ENCODE results near the gene NDNF.

The NDNF gene

DNA sequence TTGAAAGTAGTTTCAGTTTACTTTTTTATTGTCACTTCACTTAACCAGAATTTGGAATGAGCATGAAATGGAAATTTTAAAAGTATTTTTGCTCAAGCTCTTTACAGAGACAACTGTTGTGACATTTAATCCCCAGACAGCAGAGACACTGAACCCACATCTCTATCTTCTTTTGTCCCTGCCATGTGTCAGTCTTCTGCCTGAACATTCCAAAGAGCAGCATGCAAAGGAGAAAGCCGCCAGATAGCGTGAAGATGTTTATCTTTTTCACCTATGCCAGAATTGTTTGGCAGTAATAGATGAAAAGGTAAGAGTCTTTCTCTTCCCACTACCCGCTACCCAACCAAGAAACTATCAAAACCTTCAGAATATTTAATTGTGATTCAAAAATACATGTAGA is 46.8 kb downstream of the NDNF start:
- TF ChIP-seq CTCF (IDR thresholded peaks at IDR 0.05; ENCODE audit: low read depth, low read length, missing control alignments): no peak

GRCh38 chr4:121018543-121018942 is 53.8 kb downstream of the NDNF start:
- TF ChIP-seq CTCF (IDR thresholded peaks at IDR 0.05; ENCODE audit: low read depth, low read length, missing control alignments): no peak
- H3K4me3 ChIP-seq (ENCODE audit: low read depth, low read length): no peak overlapping the region
- DNase-seq (ENCODE audit: low read depth): no peak

More for the DNA sequence above, 46.8 kb downstream of the NDNF start:
- no peak overlapping the region for H3K4me3 ChIP-seq (ENCODE audit: low read depth, low read length)
- no peak for DNase-seq (ENCODE audit: low read depth)

- H3K4me3 ChIP-seq (ENCODE audit: low read depth, low read length): no peak overlapping the region
- no peak for TF ChIP-seq CTCF (IDR thresholded peaks at IDR 0.05; ENCODE audit: low read depth, low read length, missing control alignments)
- DNase-seq (ENCODE audit: low read depth): no peak
Measured at GRCh38 chr4:121016611-121017010, 55.7 kb downstream of the NDNF start.

- no peak for DNase-seq (ENCODE audit: low read depth)
- TF ChIP-seq CTCF (IDR thresholded peaks at IDR 0.05; ENCODE audit: low read depth, low read length, missing control alignments): no peak
- H3K4me3 ChIP-seq (ENCODE audit: low read depth, low read length): no peak overlapping the region
Measured at GRCh38 chr4:121015421-121015820, 56.9 kb downstream of the NDNF start.

DNA sequence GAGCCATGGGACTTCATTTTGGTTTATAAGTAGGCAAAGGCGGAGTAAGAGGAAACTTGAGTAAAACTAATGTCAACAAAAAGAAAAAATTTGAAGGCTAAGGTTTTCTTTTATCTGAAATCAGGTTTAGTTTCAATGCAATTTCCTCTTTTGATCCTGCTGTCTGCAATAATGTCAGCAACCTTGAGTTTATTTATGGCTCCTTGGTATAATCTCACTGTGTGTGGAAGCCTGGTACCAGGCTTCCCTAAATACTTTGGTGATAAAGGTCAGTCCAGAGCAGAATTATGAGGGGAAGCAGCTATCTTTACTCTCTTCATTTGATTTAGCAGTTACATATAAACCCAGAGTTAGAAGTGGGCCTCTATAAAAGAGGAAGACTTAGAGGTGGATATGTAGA is 57.8 kb downstream of the NDNF start:
- TF ChIP-seq CTCF (IDR thresholded peaks at IDR 0.05; ENCODE audit: low read depth, low read length, missing control alignments): no peak
- H3K4me3 ChIP-seq (ENCODE audit: low read depth, low read length): no peak overlapping the region
- no peak for DNase-seq (ENCODE audit: low read depth)

DNA sequence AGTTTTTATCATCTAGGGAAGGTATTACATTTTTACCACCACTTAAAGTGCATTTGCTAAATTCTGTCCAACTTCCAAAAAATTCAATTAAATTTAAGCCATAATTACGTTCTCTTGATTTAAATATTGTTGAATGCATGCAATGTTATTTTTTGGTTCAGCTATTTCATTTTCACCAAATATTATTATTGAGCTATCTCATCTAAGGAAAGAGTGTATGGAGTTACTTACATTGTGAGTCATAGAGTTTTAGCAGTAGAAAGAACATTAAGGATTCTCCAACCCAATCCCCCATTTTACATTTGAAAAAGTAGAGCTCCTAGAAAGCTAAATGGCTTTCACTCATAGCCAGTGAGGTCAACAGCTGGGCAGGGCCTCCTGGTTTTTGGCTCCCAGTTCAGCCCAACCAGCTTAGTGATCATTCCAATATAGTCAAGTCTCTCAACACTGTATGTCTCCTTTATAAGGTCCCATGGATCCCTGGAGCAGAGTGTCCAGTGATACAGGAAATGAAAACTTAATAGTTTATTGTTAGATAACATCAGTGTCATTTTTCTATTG is 60.5 kb downstream of the NDNF start:
- no peak for TF ChIP-seq CTCF (IDR thresholded peaks at IDR 0.05; ENCODE audit: low read depth, low read length, missing control alignments)
- H3K4me3 ChIP-seq (ENCODE audit: low read depth, low read length): no peak overlapping the region
- DNase-seq (ENCODE audit: low read depth): no peak

DNA sequence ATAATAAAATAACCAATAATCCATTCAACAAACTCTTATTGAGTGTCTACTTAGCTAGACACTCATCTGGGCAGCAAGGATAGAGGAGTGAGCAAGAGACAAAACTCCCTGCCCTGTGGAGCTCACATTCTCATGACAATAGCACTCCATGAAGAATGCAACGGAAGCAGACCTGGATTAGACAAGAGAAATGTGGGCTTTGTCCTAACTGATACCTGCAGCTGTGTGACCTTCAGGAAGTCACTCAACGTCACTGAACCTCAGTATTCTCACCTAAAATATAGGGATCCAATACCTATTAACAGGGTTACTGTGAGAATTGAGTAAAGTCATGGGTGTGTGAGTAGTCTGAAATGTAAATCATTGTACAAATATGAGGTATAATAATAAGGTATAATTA is 61.2 kb downstream of the NDNF start:
- DNase-seq (ENCODE audit: low read depth): no peak
- TF ChIP-seq CTCF (IDR thresholded peaks at IDR 0.05; ENCODE audit: low read depth, low read length, missing control alignments): no peak
- H3K4me3 ChIP-seq (ENCODE audit: low read depth, low read length): no peak overlapping the region
